ENCODE data around the gene SIPA1.
"Not testable (repeated sequence)": the region's sequence is repeated elsewhere in the genome, so short reads cannot be mapped to it uniquely, and the experiment has no call there.

SIPA1 gene

DNA sequence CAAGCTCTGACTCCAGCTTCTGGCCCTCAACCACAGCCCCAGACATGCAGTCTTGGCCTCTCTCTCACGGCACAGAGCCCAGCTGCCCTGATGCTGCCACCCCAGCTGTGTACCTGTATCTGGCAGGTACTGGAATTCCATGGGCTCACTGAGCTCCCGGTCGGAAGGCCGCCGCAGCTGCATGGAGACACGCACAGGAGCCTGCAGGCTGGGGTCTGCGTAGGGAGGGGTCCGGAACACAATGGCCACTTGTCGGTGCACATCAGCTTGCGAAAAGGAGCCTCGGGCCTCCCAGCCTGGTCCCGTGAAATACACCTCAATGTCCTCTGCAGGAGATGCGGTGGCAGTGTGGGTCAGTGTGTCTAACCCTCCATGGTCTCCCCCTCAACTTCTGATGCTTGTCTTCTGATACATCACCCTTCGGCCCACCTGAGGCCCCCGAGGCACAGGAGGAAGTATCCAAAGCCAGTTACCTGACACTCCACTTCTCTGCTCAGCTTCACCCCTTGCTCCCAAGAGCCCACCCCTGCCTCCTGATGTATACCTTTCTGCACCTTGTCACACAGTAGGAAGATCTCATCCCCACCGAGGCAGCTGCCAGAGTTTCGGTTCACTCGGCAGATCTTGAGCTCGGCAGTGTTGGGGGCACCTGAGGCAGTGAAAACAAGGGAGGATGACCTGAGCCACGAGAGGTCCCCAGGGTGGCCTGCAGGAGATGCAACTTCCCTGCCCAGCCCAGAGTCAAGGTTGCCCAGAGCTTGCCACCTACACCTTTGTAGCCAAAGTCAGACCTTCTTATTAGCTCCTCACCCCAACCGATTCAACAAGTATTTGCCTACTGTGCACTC, 20.5 kb downstream of the SIPA1 start:
- DNase-seq (ENCODE audit: low read depth, low spot score), result no peak

DNA sequence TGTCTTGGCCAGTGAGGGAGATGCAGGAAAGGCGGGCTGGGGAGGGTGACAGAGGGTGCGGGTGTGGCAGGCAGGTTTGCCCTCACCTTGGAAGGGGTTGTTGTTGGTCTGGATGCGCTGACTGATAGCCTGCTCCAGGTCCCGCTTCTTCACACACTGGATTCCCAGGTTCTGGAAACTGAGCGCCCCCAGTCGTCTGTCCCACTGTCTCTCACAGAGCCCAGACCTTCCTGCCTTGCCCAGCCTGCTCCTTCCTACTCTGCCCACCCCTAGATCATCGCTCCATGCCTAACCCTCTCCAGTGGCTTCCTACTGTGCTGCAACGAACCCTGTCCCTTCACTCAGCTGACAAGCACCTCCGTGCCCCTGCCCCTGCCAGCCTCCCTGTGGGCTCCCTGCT, 22.1 kb downstream of the SIPA1 start:
- no peak for DNase-seq (ENCODE audit: low read depth, low spot score)

DNA sequence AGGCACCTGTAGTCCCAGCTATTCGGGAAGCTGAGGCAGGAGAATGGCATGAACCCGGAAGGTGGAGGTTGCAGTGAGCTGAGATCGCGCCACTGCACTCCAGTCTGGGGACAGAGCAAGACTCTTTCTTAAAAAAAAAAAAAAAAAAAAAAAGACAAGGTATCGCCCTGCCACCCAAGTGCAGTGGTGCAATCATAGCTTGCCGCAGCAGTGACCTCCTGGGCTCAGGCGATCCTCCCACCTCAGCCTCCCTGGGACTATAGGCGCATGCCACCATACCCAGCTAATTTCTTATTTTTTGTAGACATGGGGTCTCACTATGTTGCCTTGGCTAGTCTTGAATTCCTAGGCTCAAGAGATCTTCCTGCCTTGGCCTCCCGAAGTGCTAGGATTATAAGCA, 23.0 kb downstream of the SIPA1 start:
- DNase-seq (ENCODE audit: low read depth, low spot score), result not testable (repeated sequence)

DNA sequence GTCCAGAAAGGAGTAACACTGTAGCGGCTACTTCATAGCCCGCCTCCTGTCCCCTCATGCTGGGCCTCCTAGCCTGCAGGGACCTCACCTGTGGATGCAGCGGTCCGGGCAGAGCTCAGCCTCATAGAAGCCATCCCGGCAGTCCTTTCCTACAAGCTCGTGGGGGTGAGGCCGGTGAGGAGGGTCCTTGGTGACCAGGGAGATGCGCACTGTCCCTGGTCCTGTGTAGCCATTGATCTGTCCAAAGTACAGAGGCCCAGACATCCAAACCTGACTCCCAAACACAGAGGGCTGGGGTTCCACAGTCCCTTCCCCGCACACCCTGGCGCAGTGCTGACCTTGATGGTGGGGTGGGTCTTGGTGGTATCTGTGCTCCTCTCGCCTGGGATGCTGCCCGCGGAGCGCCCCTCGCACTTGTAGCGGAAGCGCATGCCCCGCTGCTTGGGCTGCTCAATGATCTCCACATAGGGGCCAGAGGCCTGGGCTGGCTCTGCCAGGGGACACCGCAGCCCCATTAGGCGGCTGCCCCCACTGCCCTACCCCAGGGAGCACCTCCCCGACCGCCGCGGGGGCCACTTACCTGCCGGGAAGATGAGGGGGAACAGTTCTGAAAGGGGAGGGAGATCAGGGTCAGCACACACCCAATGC, 23.8 kb downstream of the SIPA1 start:
- no peak for DNase-seq (ENCODE audit: low read depth, low spot score)

DNA sequence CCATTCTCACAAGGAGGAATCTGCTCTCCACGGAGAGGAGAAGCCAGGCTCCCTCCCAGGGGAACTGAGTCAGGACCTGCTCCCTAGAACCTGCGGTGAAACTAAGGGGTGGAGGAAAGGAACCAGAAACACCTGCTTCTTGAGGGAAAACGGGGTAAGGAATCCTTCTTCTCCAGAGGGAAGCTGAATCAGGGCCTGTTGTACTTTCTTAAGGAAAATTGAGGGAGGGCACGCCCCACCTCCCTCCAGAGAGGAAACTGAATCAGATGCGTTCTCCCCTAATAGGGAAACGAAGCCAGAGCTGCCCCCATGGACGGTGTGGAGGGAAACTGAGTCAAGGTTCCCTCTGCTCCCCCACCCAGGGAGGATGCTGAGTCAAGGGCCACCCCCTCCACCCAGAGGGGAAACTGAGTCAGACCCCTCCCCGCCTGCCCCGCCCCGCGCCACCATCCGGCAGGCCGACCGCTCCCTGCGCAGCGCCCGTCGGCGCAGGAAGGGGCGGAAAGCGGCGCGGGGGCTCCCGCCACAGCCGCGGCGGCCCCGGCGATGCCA, 24.4 kb downstream of the SIPA1 start:
- no peak for DNase-seq (ENCODE audit: low read depth, low spot score)

DNA sequence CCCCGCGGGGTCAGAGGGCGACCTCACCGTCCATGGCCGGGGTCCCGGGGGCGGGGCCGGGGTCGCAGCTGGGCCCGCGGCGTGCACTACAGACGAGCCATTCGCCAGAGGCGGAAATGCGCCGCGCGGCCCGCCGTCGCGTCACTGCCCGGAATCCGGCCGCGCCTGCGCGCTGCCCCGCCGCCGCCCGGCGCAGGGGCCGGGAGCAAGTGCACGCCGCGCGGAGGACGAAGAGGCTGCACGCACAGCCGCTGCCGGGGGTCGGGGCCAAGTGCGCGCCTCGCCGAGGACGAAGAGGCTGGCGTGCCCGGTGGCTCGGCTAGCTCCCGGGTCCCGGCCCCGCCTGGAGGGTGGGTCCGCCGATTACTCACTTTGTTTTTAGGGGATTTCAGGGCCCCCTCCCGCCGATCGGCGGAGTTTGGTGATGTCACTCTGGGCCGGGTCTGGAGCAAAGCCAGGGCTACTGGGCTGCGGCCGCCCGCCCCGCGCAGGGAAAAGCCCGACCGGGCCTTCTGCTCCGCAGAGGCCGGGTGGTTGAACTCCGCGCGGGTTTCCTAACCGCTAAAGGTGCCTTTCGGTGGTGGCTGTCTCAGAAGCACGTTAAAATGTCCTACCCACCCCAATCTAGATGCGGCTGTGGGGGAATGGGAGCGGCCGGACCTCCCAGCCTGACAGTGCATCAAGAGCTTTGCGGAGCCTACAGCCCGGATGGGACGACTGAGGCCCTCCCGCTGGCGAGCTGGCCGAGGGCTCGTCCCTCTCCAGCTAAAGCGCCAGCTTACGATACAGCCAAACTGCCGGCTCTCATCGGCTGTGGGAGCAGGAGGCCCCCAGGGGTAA, 25.1 kb downstream of the SIPA1 start, which contains the start of gene RELA:
Gene RELA (minus strand): TSS at position 118 of the 840 bp plus-strand sequence. CDS start 84 bp downstream, at position 34.
- DNase-seq (ENCODE audit: low read depth, low spot score), result no peak

DNA sequence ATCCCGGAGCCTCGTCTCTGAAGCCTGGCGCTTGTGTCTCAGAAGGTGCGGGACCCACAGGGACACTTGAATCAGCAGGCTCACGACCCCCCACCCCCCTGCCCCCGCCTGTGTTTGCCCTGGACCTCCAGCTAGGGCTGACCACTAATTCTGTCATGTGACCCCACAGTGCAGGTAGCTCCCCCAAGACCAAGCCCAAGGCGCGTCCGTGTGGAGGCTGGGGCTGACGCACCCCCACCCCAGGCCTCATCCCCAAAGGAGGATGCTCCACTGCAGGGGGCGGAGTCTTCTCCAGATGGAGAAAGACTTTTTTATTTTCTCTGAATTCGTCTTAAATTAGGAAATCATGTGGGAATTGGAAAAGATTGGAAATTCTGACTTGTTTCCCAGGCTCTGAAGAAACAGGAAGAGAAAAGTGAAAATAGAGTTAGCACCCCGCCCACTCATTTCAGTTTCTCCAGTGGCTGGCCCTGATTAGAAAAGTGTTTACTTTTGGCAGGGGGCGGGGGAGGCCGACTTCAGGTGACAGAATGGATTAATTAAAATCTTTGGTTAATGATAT, 25.8 kb downstream of the SIPA1 start:
- DNase-seq (ENCODE audit: low read depth, low spot score), result no peak

DNA sequence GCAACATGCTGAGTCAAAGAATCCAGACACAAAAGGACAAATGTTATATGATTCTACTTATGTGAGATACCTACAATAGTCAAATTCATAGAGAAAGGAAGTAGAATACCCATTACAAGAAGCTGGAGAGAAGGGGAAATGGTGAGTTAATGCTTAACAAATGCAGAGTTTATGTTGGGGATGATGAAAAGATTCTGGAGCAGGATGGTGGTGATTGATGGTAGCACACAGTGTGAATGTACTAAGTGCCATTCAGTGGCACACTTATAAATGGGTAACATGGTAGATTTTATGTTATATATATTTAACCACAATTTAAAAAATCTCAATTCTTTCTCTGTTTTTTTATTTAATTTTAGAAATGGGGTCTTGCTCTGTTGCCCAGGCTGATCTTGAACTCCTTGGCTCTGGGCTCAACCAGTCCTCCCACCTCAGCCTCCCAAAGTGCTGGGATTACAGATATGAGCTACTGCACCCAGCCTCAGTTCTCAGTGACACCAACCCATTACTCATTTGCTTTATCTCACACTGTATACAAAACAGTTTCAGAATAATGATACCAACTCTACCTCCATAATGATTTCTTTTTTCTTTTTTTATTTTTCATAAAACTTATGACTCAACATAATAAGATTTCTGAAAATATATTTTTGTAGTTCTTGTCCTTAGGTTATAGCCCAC, 34.4 kb downstream of the SIPA1 start:
- DNase-seq (ENCODE audit: low read depth, low spot score), result no peak

DNA sequence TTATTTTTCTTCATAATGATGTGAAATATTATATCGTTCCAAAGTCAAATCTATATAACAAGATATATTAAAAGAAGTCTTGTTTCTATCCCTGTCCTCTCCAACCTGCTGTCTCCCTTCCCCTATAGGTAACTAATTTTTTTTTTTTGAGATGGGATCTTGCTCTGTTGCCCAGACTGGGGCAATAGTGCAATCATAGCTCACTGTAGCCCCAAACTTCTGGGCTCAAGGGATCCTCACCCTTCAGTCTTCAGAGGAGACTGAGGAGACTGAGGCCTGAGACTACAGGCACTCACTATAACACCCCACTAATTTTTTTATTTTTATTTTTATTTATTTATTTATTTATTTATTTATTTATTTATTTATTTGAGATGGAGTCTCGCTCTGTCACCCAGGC, 35.1 kb downstream of the SIPA1 start:
- no peak for DNase-seq (ENCODE audit: low read depth, low spot score)

DNA sequence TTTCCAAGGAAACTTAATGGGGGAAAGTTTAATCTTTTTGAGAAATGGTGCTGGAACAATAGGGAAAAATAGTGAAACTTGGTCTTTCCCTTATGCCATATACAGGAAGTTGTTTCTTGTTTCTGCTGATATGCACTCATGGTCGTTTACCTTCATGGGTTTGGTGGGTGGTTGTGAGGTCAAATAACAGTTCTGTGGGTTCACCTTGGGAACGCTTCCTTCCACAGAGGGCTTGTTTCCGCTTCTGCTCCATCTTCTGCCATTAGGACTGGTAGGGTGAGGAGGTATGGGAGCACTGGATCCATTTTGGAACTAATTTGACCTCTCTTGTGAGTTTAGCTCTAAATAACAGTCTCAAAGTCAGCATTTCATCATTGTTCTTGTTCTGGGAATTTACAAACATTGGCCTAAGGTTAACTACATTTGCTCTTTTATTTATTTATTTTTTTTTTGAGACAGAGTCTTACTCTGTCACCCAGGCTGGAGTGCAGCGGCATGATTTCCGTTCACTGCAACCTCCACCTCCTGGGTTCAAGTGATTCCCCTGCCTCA, 42.4 kb downstream of the SIPA1 start:
- no peak for DNase-seq (ENCODE audit: low read depth, low spot score)

DNA sequence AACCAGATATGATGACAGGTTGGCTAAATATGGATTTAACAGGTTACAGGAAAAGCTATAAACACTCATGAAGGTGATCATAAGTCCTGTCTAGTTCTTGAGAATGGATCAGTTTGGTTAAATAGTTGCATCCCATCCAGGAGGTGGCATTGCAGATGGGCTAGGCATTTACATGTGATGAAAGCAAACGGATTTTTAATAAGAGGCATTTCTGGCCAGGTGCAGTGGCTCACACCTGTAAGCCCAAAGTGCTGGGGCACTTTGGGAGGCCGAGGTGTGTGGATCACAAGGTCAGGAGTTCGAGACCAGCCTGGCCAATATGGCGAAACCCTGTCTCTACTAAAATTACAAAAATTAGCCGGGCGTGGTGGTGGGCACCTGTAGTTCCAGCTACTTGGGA, 45.6 kb downstream of the SIPA1 start:
- not testable (repeated sequence) for DNase-seq (ENCODE audit: low read depth, low spot score)

DNA sequence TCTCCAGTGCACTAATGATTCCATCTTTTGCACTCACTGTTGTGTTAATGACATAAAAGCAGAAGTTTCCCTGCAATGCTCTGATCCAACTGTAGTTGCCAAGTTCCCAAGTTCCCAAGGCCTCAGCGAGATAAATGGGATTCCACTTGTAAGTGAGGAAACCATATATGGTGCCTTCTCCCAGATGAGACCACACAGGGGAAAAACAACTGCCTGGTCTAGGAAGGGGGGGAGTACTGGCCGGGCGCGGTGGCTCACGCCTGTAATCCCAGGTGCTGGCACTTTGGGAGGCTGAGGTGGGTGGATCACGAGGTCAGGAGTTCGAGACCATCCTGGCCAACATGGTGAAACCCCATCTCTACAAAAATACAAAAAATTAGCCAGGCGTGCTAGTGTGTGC, 48.1 kb downstream of the SIPA1 start:
- DNase-seq (ENCODE audit: low read depth, low spot score), result no peak

DNA sequence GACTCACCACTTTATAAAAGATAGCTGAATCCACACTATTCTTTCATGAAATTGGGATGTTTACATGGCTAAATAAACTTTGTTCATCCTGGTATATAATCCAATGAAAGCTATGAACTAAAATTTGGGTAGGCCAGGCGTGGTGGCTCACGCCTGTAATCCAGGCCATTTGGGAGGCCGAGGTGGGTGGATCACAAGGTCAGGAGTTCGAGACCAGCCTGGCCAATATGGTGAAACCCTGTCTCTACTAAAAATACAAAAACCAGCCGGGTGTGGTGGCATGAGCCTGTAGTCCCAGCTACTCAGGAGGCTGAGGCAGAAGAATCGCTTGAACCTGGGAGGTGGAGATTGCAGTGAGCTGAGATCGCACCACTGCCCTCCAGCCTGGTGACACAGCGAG, 53.9 kb downstream of the SIPA1 start:
- not testable (repeated sequence) for DNase-seq (ENCODE audit: low read depth, low spot score)

DNA sequence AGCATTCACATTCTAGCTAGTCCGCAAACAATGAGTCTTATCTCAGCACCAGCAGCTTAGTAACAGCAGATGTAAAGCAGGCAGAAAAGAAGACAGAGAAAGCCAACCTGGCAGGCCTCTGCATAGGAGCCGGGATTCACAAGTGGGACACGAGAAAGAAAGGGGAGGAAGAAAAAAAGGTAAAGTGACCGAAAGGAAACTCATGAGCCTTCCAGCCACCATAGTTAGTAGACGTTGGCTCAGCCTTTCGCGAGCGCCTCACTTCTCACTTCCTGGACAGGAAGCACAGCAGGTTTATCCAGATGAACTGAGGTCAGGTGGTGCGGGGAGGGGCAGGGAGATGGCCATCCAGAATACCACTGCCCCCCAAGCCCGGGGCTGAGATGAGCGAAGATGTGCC, 54.5 kb downstream of the SIPA1 start:
- DNase-seq (ENCODE audit: low read depth, low spot score), result no peak

DNA sequence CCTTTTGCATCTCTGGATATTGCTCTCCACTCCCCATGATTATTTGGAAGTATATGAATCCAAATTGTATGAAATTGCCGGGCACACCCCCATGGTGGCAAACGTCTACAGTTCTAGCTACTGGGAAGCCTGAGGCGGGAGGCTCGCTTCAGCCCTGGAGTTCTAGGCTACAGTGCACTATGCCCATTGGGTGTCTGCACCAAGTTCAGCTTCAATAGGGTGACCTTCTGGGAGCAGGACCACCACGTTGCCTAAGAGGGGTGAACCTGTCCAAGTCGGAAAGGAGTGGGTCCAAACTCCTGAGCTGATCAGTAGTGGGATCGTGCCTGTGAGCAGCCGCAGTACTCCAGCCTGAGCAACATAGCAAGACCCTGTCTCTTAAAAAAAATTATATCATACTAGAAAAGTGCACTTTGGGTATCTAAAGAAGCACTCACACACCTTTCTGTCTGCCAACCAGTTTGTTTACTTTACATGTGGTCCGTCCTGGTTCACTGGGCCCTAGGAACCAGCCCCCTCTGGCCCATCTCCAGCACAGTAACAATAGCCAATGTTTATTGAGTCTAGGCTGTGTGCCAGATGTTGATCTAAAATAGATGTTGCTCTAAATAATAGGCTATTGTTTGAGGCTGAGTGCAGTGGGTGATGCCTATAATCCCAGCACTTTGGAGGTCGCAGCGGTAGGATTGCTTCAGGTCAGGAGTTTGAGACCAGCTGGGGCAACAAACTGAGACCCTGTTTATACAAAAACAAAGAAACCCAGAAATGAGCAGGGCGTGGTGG, 57.7 kb downstream of the SIPA1 start:
- DNase-seq (ENCODE audit: low read depth, low spot score), result no peak

DNA sequence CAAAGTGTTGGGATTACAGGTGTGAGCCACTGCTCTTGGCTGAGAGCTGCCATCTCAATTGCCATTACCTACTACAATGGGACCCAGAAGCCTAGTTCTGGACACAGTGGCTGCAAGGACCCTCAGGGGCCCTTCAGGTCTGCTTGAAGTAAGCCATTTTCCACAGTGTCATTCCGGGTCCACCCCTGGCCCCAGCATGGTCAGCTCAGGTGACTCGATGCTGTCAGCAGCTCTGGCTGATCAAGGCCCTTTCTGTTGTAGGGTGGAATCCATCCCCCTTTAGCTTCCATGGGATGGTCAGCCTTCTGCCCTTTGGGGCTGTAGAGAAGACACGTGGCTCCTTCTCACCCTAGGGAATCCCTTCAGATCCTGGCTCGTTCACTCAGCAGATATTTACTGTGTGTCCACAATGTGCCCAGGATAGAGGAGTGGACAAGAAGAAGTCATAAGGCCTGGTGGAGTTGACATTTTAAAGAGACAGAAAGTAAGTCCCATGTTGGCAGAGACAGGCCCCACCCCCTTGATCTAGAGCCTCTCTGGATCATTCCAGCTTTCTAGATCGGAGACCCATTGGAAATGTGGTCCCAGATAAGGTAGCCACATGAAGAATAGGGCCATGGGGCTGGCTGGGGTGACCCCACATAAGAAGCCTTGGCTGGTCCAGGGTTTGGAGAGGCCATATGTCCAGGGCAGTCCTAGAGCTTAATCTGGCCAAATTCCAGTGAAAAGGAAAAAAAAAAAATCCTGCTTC, 59.1 kb downstream of the SIPA1 start:
- DNase-seq (ENCODE audit: low read depth, low spot score), result no peak

DNA sequence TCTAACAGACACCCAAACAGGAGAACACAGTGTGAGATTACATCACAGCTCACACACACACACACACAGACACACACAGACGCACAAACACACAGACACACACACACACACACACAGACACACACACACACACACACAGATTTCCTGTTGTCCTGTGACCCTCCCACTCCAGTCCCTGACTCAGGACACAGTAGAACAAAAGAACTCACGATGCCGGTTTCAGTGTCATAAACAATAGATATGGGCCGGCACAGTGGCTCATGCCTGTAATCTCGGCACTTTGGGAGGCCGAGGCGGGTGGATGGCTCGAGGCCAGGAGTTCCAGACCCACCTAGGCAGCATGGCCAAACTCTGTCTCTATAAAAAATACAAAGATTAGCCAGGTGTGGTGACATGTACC, 60.3 kb downstream of the SIPA1 start:
- no peak for DNase-seq (ENCODE audit: low read depth, low spot score)

DNA sequence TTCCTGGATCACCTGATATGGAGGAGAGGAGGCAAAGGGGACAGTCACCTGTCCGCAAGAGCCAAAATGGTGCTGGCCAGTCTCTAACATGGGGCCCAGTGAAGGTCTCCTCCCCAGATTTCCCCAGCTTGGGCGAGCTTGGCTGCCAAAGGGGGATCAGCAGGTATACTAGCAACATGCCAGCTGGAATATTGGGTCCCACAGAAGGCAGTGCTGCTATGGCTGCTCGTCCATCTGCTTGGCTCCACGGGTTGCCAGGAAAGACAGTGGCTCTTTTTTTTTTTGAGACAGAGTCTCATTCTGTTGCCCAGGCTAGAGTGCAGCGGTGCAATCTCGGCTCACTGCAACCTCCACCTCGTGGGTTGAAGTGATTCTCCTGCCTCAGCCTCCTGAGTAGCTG, 61.4 kb downstream of the SIPA1 start:
- DNase-seq (ENCODE audit: low read depth, low spot score), result no peak

DNA sequence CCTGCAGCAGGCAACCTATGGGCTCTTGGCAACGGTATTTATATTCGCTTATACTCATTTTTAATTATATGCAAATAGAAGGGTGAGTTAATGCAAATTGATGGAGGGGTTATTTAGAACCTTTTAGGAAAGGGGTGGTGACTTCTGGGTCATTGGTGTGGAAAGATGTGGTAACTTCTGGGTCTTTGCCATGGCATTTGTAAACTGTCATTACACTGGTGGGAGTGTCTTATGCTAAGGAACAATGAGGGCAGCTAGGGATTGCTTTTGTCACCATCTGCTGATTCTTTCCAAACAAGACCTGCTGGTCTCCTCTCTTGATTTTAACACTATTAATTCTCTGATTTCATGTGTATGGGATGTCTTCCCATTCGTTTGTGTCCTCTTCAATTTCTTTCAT, 62.5 kb downstream of the SIPA1 start:
- no peak for DNase-seq (ENCODE audit: low read depth, low spot score)

Data from iPS DF 19.7 (cell line).